PC-9 (cell line): Measurements from ENCODE around the gene ARHGAP26.

Source experiments
- EZH2 ChIP-seq: fragments of 200-600 bp; sonication (generic); IDR thresholded peaks from 2 replicates; pipeline ENCODE4 v1.8.0; 2017; ENCODE audit warnings: antibody characterized with exemption, low read depth
- TF ChIP-seq, protein P1 (sequence below): fragments of 200-600 bp; sonication (generic); conservative IDR thresholded peaks from 2 replicates; pipeline ENCODE4 v1.6.1; 2017; ENCODE audit warnings: mixed run types, antibody characterized with exemption, mild to moderate bottlenecking, moderate library complexity

- TF ChIP-seq, protein P1, sequence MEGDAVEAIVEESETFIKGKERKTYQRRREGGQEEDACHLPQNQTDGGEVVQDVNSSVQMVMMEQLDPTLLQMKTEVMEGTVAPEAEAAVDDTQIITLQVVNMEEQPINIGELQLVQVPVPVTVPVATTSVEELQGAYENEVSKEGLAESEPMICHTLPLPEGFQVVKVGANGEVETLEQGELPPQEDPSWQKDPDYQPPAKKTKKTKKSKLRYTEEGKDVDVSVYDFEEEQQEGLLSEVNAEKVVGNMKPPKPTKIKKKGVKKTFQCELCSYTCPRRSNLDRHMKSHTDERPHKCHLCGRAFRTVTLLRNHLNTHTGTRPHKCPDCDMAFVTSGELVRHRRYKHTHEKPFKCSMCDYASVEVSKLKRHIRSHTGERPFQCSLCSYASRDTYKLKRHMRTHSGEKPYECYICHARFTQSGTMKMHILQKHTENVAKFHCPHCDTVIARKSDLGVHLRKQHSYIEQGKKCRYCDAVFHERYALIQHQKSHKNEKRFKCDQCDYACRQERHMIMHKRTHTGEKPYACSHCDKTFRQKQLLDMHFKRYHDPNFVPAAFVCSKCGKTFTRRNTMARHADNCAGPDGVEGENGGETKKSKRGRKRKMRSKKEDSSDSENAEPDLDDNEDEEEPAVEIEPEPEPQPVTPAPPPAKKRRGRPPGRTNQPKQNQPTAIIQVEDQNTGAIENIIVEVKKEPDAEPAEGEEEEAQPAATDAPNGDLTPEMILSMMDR, result no peak
- TF ChIP-seq EZH2, result no peak
Measured at GRCh38 chr5:142845954-142846398, 75.8 kb downstream of the ARHGAP26 start.
